NCI-H69 (cell line): ENCODE measurements around the gene TRIM24.
A peak's percentile ranks its signal among the peaks of the same experiment; 100 is the strongest.

Experiments
- DNase-seq: peaks from one replicate; lab custom pipeline; 2025; lab: John Stamatoyannopoulos, UW

Gene TRIM24

DNA sequence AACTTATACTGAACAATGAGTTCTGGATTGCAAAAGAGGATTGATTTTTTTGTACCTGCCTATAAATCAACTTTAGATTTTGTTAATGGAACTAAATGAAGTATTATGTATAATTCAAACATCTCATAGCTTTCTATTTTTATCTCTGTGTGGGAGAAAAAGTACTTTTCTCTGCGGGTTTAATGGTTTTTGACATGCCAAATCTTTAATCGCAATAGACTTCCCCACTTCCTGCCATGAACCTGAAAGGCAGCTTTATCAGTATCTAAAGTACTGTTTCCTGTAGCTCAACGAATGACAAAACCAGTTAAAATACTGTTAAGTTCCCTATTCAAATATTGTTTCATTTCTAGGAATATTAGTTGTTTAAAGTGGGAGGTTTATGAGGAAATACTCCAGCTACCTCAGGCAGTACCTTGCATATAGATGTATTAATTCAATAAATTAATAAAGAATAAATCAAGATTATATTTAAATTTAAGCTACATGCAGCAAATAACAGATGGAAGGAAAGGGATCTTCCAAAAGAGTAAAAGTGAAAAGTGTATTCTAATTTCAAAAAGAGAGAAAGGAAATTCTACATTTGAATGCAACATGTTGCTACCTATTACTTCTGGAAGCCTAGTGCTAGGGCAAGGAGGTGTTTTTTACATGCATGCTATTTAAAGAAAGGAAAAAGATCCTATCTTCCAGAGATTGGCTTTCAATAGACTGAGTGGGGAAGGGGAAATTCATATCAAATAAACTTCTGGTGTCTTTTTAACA, 165.2 kb downstream of the TRIM24 start:
- DNase-seq = no peak

DNA sequence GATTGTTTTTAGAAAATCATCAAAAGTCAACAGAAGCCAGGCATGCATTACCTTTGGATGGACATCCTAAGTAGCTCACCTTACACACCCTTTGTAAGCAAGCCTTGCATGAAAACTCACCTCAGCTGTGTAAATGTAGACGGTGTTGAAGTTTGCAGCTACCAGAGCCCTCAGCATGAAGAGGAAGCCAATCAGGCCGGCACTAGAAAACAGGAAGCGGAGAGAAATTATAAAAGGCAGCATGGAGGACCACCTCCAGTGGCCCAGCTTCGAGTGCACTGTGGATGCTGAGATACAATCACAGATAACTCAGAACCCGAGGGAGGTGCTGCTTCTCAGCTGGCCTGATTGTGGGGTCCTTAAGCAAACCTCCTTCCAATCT, 165.8 kb downstream of the TRIM24 start:
- DNase-seq = peak; percentile 56

DNA sequence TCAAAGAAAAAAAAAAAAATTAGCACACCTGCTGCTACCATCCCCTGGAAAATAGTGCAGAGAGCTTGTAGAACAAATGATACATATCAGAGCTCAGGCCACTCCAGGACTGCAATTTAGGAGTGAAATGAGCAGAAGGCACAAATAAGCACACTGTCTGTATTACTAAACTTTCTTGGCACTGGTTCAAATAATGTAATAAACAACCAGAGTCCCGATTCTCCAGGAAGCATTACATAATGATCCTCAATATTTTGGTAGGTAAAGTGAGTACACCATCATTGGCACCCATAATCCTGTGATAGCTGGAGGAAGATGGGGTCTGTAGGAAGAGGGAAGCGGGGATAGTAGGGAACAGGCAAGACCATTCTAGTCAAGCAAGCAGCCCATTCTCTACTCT, 166.8 kb downstream of the TRIM24 start:
- no peak for DNase-seq

GRCh38 chr7:138627361-138627760, 167.3 kb downstream of the TRIM24 start:
- DNase-seq = no peak

- DNase-seq = no peak
Measured at GRCh38 chr7:138630059-138630610, 170.1 kb downstream of the TRIM24 start.

GRCh38 chr7:138632384-138632783, 172.3 kb downstream of the TRIM24 start:
- no peak for DNase-seq

DNA sequence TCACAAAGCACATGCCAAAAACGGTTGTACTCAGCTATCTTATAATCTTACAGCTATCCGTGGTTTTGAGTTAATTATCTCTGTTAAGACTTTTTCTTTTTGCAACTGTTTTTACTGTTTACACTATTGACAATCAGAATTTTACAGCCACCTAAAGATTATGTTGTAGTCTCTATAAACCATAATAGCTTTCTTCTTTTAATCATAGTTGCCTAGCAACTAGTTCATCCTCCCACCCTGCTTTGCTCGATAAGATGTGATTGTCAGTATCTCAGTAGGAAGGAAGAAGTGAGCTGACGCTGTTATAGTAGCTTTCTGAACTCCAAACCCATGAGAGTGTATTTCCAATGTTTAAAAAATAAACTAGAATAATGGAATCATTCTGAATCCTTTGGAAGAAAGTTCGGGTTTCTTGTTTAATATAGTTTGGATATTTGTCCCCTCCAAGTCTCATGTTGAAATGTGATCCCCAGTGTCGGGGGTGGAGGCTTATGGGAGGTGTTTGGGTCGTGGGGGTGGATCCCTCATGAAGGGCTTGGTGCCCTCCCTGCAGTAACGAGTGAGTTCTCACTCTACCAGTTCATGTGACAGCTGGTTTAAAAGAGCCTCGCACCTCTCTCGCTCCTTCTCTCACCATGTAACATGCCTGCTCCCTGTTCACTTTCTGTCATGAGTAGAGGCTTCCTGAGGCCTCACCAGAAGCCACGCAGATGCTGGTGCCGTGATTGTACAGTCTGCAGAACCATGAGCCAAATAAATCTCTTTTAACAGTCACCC, 173.0 kb downstream of the TRIM24 start:
- DNase-seq = no peak
